ENCODE results near the gene MORN1.

The MORN1 gene

GRCh38 chr1:2350501-2350900 is 40.9 kb downstream of the MORN1 start:
- DNase-seq = no peak

GRCh38 chr1:2349806-2350205 is 41.5 kb downstream of the MORN1 start:
- peak; percentile 32 for DNase-seq

DNA sequence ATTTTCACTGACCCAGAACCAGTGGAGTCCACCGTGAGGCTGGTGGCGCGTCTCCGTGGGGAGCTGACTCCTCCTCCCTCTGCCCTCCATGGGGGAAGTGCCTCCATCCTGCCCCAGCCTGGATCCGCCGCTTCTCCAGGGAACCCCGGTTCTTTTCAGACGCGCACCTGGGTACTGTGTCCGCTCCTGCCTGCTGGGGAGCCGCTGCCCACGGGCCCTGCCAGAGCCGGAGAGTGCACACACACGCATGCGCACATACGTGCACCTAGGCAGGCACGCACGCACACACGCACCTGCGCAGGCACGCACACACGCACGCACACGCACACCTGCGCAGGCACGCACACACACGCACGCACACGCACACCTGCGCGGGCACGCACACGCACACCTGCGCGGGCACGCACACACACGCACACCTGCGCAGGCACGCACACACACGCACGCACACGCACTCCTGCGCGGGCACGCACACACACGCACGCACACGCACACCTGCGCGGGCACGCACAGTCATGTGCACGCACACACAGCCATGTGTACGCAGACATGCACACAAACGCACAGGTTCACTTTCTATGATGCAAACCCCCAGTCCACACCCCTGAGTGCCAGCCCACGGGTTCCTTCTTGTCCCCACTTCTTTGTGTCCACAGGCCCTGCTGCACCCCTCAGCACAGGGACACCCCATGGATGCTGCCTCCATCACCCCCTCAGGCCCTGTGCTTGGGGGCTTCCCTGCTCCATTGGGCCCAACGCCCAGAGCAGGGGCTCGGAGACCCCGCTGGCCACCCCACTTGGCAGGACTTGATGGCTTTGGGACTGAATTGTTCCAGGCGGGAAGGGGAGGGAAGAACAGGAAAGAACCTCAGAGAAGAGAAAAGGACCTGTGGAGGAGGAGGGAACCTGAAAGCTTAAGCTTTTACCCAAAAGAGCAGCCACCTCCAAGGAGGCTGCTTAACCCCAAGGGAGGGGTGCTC is 42.7 kb downstream of the MORN1 start:
- DNase-seq = peak; percentile 38

DNA sequence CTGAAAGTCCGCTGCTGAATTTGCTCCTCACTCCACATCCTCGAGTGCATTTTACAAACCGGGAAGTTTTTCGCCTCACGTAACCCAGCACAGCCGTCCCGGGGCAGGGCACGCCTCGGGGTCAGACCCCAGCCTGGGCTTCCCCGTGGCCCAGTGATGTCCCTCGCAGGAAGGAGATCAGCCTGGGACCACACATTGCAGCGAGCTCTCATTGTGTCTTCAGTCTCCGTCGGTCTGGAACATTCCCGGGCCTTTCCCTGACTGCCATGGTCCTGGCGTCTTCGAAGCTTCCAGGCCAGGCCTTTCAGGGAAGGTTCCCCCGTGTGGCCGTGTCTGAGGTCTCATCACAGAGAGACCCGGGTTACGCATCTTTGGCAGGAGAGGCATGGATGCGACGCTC is 43.5 kb downstream of the MORN1 start:
- peak; percentile 41 for DNase-seq

- peak; percentile 34 for DNase-seq
These were observed 44.0 kb downstream of the MORN1 start for GRCh38 chr1:2347409-2347785.

DNA sequence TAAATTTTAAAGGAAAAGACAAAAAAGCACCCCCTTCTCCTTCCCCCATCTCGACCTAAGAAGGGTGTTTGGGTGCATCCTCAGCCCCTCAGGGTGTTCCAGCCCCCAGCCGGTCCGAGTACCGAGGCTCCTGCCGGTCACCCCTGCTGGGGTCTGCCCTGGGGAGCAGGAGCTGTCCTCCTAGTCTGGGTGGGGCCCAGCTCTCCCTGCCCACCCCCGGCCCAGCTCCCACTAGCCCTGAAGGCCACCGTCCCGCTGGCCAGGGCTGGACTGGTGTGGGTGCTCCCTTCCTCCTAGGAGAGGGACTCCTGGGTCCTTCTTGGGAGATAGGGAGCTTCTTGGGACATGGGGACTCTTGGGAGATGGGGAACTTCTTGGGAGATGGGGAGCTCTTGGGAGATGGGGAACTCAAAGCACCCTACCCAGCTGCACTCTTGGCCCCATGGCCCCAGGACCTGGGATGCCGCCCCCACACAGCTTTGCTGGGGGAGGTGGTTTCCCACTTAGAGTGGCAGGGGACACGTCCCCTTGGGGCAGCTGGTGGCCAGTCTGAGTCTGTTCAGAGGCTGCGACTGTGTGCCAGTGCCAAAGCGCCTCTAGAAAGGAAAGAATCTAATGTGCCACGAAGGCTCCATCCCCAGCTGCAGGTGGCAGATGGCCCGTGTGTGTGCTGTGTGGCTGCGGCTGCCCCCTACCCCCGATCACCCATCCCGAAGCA is 44.5 kb downstream of the MORN1 start:
- DNase-seq = peak; percentile 30

- DNase-seq = peak; percentile 24
These were observed 45.9 kb downstream of the MORN1 start for GRCh38 chr1:2345297-2346075.

GRCh38 chr1:2344744-2345296 is 46.5 kb downstream of the MORN1 start:
- DNase-seq = peak; percentile 34

- DNase-seq = peak; percentile 30
These were observed 47.2 kb downstream of the MORN1 start for GRCh38 chr1:2344121-2344681.

DNA sequence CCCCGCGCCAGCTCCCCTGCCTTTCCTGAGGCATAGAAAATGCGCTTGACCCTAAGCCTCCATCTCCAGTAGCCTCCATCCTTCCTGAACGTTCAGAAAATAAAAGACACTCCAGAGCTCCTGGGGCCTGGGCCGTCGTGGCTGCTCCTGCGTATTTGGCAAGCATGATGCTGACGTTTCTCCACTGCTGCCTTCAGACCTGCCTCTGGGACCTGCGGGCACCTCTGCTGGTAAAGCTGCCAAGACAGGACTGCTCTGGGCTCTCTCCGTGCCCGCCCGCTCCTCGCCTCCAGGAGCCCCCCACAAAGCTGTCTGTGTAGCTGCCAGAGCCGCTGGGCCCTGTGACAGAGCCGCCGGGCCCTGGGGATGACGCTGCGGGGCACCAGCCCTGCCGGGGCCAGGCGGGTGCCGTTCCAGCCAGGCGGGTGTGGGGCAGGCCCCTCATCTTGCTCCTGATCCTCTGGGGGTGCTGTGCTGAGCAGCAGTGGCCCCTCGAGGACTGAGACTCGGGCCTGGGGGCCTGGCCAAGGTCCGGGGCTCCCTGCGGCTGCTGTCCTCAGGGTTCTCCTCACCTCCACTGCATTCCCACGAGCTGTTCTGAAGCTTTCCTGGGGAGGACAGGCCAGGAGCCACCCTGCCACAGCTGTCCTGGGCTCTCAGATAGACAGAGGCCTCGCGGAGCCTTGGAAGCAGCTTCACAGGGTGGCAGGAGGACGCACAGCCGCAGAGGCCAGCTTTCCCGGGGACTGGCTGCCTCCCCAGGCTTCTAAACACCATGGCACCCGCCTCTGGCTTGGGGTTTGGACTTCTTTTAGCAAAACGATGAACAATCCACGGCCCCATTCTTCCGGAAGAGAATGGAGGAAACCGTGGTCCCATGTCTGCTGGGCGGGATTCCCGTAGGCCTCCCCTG is 48.1 kb downstream of the MORN1 start:
- DNase-seq = peak; percentile 34

- DNase-seq = no peak
These were observed 48.9 kb downstream of the MORN1 start for GRCh38 chr1:2342384-2343022.

DNA sequence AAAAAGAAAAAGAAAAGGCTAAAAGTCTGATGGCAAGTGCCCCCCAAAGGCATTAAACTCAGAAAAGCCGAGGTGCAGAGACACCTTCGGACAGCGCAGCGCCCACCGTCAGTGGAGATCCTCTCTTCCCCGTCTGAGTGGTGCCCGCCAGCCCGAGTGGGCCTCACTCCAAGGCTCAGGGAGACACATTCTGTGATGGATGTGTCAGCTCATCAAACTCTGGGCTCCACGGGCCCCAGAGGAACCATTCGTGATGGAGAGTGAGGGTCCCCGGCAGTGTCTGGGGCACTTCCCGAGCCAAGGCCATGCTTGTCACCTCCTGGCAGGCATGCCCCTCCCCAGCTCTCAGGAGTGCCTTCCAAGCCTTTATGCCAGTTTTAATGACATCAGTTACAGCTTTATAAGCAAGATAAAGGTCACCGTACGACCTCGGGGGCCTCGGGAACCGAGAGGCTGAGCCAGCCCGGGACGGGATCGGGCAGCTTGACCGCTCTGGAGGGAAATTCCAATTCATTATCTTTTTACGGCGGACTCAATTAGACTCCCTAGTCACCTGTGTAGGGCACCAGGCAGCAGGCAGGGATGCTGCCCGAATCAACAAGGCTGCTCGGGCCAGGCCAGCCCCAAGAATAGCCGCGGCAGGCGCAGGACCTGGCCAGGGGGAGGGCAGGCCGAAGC is 49.5 kb downstream of the MORN1 start:
- no peak for DNase-seq

- no peak for DNase-seq
These were observed 50.5 kb downstream of the MORN1 start for GRCh38 chr1:2340918-2341254.

DNA sequence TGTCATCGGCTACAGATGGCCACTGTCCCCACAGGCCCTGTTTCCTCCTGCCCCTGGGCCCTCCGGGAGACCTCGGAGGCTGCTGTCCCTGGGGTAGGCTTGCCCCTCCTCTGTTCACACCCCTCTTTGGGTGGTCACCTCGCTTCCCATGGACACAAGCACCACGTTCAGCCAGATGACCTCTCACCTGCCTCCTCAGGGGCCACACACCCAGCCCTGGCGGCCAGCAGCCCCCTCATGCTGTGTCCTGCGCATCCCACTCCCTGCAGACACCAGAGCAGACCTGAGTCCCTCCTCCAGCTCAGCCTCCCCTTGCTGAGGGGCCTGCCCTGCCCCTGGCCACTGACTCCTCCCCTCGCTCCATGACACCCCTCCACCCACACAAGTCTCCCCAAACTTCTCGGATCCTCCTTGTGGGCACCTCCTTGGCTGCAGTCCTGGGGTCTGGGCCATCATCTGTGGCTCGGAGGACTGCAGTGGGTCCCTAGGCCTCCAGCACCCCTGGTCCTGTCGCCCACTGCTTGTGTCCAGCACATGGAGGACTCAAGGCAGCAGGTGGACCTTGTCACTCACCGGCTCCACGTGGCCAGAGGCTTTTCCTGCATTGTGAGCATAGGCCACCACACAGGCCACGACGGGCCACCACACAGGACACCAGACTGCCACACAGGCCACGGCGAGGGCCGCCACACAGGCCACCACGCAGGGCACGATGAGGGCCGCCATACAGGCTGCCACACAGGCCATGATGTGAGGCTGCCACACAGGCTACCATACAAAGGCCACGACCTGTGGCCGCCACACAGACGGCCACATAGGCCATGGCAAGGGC is 51.1 kb downstream of the MORN1 start:
- no peak for DNase-seq

DNA sequence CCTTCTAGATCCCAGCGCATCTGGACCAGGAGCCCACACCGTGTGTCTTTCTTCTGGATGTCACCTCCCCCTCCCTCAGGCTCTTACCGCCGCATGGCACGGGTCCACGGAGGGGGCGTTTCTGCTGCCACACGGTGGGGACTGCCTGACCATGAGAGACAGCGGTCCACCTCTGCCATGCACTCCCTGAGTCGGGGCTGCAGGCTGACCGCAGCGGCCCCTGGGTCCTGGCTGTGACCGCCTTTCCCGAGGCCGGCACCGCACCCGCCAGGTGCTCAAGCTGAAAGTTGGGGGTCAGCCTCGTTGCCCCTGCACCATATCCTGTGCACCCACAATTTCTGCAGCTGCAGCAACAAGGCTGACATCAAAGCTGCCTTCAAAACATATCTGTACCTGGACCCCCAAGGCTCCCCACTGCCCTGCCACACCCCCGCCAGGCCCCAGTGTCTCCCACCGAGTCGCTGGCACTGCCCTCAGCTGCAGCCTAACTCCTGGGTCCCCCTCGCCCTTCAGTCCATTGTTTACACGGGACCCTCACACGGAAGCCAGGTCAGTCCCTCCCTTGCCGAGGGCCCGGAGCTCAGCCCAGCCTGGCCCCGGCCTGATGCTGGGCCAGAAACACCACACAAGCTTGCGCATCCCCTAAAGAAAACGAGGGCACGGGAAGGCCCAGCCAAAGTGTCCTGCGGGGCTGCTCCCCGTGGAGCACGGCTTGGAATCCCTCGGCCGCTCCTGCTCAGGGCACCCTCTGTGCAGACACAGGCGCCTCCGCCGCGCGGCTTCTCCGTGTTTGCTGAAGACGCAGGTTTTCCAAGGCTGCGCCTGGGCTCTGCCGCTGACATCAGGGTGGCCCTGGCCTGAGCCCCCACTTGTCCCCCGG is 51.9 kb downstream of the MORN1 start:
- no peak for DNase-seq

DNA sequence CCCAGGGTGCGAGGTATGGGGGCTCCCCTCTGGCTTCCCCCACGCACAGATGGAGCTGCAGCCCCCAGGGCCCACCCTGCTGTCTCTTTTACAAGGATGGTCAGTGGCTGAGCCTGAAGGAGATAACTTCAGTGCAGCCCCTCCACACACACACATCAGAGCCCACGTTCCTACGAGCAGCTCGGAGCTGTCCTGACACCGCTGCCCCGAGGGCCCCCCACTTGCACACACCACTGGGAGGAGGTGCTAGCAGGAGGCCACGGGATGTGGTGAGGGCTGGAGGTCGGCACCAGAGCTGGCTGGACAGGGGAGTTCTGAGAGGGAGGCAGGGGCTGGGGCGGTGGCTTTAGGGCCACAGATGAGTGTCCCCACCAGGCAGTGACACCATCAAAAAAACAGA is 53.9 kb downstream of the MORN1 start:
- no peak for DNase-seq

DNA sequence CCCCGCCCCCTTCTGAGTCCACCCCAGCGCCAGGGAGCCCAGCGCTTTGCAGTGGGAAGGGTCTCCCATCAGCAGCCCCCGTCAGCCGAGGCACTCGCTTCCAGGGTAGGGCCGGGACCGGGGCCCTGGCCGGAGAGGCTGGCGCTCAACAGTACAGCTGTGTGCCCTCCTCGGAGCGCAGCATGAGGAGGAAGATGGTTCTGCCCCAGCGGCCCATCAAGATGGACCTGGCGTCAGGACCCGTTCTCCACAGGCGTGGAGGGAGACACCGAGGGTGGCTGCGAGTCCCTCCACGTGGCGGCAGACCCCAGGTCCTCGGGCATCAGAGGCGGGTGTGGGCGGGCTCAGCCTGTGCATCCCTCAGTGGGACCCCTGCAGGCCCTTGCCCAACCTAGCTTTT is 54.3 kb downstream of the MORN1 start:
- DNase-seq = no peak

DNA sequence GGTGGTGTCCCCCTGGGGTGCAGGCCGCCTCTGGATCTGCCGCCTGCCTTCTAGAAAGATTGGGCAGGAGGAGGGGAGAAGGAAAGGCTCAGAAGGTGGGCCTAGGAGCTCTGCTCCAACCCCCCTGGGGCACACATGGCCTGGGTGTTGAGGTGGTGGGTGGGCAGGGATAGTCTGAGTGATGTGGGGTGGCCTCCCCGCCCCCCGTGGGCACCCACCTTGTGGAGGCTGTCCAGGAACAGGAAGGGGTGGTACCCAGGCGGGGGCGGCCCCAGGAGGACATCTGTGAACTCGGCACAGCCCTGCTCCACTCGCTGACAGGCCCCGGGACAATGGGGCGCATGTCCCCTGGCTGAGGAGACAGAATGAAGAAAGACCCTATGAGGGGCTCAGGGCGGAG is 54.9 kb downstream of the MORN1 start:
- DNase-seq = no peak

Measured in right forelimb (tissue), 1 donor.